Measurements from ENCODE around the gene ST3GAL3.

Gene ST3GAL3

DNA sequence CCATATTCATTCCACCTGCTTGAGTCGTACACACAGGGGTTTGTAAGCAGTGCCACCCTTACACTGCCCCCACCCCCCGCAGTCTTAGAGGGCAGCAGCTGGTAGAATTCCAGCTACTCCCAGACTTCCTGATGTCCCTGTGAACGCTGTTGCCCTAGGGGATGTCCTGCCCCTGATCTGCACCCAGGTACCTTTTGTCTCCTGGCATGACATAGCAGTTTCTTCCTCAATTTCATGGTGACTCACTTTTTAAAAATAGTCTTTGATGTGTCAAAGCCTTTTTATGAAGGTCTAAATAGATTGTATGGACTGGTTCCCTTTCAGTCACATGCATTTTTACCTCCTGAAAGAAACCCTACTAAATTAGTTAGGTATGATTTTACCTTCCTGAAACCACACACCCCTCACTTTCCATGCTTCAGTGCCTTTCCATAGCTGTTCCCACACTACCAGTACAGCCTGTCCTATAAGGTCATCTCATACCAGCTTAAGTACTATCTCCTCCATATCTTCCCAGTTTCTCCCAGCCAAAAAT is 76.4 kb downstream of the ST3GAL3 start:
- DNase-seq (ENCODE audit: extremely low read depth in 1 of 2, low read depth in 1 of 2) = no peak

DNA sequence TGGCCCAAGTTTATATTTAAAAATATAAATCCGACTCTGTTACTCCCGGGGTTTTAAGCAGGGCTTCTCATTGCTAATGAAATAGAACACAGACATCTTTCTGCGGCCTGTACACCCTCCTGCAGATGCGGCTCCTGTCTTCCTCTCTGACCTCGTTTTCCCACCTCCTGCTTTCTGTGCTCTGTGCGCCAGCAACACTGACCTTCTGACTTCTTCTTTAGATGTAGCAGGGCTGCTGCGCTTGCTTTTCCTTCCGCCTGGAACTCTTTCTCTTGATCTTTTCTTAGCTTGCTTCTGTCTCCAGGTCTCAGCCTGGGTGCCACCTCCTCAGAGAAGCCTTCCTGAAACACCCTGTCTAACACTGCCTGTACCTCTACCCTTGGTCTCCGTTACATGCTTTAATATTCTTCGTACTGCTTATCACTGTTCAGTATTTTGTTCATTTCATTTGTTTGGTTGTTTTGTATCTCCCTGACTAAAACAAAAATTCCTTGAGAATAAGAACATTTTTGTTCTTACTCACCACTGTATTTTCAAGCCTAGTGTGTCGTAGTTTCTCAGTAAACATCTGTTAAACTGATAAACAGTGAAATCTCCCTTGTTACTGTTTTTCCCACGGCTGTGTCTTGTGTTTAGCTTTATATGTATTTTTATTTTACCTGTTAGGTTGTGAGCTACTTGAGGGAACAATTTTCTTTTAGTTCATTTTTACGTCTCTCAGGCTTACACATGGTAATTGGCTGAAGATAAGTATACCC is 79.0 kb downstream of the ST3GAL3 start:
- no peak for DNase-seq (ENCODE audit: extremely low read depth in 1 of 2, low read depth in 1 of 2)

DNA sequence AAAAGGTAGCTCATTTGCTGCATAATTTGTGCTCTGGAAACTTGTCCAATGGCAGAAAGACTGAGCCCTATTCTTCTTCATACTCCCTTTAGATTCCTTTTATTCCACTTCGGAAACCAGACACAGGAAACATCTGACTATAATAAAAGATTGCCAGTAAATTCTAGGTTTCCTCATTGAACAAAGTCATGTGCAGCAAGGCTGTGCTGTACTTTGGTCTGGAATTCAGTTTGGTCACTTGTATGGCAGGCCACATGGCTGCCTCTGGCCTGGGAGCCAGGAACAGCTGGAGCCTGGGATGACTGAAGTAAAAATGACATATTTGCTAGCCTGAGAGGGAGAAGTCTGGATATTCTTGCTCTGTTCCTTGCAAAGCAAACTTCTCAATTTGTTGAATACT is 79.6 kb downstream of the ST3GAL3 start:
- DNase-seq (ENCODE audit: extremely low read depth in 1 of 2, low read depth in 1 of 2) = no peak

DNA sequence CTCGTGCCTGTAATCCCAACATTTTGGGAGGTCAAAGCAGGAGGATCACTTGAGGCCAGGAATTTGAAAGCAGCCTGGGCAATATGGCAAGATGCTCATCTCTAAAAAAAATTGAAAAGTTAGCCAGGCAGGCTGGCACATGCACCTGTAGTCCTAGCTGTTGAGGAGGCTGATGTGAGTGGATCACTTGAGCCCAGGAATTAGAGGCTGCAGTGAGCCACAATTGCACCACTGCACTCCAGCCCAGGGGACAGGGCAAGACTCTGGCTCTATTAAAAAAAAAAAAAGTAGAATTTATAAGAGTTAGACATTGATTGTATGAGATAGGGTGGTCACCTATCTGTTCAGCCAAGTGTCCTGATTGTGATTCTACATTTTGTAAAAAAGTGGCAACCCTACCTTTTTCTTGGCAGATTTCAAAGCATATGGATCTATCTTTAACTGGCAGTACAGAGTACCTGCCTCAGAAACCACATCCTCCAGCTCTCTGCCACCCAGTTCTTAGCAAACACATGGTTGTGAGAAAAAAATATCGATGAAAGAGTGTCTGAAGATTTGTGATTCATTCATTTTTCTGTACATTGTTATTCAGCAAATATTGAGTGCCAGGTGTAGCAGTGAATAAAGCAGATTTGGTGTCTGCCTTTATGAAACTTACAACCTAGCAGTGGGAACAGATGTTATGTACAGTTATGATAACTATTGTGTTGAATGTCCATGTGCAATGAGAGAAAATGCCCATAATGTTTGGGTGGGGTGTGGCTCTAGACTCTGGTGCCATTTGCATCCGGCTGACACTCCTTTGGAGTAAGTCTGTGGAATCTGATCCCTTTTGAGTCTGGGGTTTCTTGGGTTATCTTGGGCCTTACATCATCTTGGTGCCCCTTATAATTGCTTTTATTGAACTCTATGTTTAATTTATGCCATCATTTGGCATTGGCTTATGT is 82.5 kb downstream of the ST3GAL3 start:
- no peak for DNase-seq (ENCODE audit: extremely low read depth in 1 of 2, low read depth in 1 of 2)

DNA sequence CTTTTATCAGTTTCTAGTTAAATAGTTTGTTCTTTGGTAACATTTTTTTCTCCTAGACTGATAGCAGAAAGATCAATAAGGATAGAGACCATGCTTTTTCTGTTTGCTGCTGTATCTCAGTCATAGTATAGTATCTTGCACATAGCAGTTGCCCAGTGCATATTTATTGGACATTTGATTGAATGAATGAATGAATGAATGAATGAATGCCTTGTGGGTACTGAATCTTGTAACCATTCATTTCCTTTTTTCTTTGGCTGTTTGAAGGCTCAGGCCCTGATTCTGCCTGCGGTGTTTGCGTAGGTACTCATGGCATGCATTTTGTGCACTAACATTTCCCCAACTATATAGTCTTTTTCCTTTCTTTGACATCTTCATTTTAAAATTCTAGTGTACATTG is 83.9 kb downstream of the ST3GAL3 start:
- no peak for DNase-seq (ENCODE audit: extremely low read depth in 1 of 2, low read depth in 1 of 2)

DNA sequence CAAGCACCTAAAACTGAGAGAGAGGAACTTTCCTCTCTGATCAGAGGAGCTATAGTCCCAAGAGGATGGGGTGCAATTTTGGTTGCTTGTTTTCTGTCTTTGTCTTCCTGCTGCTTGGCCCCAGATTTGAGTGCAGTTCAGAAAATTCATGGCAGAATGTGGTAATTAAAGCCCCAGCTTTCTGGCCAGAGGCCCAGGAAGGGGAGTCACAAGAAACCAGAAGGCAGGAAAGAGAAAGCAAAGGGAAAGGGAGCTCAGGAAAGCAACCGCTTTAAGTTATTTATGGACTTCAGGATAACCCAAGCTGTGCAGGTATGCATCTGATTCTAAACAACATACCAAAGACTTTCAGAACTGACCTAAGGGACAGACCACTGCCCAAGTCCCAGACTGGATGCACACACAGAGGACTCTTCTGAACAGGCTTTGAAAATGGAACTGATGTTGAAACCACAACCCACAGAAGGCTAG is 88.8 kb downstream of the ST3GAL3 start:
- DNase-seq (ENCODE audit: extremely low read depth in 1 of 2, low read depth in 1 of 2) = no peak

DNA sequence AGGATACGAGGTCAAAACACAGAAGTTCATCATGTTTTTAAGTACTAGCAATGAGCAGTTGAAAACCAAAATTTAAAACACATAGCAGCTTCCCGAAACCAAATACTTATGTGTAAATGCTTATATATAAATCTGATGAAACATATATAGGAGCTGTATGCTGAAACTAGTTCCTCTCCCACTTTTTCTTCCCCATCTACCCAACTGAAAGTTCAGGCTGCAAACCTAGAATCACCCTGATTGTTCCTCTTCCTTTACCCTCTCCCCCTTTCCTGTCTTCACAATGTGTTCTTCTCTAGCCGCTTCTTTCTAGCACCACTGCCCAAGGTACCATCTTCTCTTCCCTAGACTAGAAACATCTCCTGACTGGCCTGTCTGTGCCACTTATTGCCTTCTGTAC is 90.6 kb downstream of the ST3GAL3 start:
- DNase-seq (ENCODE audit: extremely low read depth in 1 of 2, low read depth in 1 of 2) = no peak

DNA sequence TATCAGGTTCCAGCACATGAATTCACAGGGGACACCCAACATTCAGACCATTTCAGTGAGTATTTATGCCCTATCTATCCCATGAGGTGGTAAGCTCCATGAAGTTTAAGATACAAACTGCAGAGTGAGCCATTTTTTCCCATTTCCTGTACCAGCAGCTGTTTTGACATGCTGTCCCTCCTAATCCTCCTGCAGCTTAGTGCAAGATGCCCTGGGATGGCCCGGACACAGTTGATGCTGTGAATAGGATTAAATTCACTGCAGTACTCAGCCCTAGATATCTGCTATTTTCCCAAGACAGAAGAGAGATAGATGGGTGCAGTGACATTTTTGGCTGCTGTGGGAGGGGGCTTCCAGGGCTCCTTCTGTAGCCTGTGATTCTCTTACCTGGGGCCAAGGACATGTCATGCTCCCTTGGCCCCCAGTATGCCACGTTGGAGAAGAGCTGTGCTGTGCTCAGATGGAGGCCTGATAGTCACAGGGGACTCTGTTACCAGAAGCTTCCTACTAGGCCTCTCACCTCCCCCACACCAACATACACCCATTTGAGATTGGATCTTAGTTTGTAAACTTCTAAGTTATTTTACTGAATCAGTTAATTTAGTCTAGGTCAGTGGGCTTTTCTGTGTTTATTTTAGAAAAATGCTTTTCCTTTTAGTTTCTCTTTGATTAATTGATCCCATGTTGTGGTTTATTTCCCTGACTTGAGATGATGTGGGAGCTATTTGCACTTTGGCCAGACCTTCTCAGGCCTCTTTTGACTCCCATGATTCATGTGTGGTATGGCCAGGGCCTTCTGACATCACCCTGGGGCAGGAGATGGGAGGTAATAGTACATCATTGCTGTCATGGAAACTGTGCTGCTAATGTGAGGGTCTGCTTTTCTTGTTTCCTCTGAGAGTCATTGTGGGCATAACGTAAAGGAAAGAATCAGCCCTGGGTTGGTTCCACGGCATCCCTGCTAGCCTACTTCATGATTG is 92.6 kb downstream of the ST3GAL3 start:
- DNase-seq (ENCODE audit: extremely low read depth in 1 of 2, low read depth in 1 of 2) = no peak

DNA sequence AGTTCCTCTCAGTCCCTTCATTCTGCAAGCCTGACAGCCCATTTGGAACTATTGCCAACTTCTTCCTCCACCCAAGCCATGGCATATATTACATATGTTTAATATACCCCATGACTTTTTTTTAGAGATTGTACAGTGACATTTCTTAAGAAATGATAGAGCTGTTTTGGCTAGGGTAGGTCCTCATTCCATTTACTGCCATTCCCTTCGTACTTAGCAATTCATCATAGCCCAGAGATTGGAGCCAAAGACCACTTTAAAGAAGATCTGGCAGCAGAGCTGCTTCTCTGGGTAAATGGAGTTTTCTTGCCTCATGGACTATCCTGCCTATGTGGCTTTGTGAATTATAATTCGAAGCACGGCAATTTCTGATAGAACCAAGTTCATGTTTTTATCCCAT is 93.4 kb downstream of the ST3GAL3 start:
- DNase-seq (ENCODE audit: extremely low read depth in 1 of 2, low read depth in 1 of 2) = no peak

DNA sequence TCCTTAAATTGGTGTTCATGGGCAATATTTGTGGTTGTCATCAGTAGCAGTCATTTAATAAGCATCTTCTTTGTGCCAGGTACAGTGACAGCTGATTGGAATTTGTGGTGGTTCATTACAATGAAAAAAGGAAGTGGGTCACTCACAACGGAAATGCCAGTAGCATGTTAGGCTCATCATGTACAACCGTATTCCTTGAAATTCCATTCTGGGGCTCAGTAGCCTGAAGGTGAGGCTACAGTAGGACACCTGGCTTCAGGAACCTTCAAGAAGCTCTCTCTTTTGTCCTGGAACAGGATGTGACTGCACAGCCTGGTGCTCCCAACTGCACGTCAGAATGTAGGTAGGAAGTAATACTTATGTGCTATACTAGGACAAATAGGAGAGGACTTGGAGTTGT is 93.9 kb downstream of the ST3GAL3 start:
- no peak for DNase-seq (ENCODE audit: extremely low read depth in 1 of 2, low read depth in 1 of 2)

DNA sequence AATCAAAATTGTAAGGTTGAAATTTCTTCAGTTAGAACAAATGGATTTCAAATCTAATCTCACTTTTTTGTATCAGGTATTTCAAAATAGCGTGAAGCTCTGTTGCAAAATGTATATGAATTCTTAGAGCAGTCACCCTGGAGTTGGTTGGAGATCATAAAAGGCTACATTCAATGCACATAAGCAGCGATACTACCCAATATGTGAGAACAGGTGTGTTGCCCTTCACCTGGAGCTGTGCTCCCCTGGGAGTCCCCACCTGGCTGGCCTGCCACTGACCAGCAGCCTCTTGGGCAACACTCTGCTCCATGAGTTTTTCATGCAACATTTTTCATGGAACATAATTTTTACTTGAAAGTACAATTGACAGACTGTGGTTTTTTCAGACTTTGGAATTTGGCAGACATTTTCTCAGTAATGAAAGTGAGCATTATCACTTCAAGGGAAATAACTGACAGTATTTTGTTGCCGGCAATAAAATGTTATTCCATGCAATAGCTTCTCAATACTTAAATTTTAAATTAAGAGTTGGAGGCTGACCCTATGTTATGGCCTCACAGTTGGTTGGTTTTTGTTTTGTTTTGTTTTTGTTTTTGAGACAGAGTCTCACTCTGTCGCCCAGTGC is 95.1 kb downstream of the ST3GAL3 start:
- DNase-seq (ENCODE audit: extremely low read depth in 1 of 2, low read depth in 1 of 2) = no peak

DNA sequence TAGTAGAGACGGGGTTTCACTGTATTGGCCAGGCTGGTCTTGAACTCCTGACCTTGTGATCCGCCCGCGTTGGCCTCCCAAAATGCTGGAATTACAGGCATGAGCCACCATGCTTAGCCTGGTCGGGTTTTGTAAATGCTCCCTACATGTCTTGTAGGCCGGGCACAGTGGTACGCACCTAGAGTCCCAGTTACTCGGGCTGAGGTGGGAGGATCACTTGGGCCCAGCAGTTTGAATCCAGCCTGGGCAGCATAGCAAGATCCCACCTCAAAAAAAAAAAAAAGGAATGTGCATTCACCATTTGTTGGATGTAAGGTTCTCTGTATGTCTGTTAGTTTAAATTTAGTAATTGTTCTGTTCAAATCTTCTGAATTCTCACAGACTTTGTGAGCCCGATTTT is 95.8 kb downstream of the ST3GAL3 start:
- no peak for DNase-seq (ENCODE audit: extremely low read depth in 1 of 2, low read depth in 1 of 2)

DNA sequence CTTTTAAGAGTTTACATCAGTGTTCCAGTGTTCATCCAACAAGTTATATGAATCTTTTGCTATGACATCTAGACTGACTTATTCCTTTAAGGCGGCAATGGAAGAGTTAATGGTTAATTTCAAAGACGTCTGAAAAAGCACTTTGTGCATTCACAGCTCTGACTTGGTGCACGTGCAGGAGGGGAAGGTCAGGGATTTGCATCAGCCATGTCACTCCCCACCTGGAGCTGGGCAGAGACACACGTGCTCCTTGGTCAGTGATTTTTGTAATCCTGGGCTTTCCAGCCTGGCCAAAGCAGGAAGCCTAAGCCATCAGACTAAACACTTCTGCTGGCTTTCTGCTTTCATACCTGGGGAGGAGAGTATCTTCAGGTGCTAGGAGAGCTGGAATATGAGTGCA is 96.3 kb downstream of the ST3GAL3 start:
- no peak for DNase-seq (ENCODE audit: extremely low read depth in 1 of 2, low read depth in 1 of 2)

DNA sequence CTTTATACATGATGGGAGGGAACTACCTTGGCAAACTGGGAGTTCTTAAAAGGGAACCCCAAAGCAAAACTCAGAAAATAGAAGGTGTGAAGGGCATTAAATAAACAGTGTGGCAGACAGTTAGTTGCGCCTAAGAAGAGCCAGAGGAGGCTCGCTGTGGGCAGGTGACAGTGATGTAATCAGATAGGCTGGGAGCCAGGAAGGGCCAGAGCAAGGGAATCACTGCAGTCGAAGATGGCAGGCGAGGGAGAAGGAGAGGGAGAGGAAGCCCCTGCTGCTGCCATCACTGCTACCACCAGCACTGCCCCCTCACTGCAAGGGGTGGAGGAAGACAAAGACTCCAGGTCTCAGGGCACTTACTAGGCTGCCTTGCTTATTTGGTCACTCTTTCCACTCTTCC is 97.2 kb downstream of the ST3GAL3 start:
- no peak for DNase-seq (ENCODE audit: extremely low read depth in 1 of 2, low read depth in 1 of 2)

DNA sequence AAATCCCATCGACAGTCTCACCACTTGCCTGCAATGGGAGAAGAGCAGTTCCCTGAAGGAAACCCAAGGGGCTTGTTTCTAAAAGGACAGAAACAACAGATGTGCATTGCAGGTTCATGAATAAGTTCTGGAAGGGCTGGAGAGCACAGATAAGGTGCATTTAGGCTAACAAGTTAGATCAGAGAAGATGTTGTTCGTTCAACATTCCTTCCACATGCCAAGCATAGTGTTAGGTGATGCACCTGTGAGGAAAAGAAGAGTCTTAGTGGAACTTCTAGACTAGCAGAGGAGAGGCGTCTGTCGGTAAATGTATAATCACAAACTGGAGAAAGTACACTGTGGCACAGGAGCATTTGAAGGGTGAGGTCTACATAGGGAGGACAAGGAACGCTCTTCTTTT is 98.0 kb downstream of the ST3GAL3 start:
- no peak for DNase-seq (ENCODE audit: extremely low read depth in 1 of 2, low read depth in 1 of 2)

DNA sequence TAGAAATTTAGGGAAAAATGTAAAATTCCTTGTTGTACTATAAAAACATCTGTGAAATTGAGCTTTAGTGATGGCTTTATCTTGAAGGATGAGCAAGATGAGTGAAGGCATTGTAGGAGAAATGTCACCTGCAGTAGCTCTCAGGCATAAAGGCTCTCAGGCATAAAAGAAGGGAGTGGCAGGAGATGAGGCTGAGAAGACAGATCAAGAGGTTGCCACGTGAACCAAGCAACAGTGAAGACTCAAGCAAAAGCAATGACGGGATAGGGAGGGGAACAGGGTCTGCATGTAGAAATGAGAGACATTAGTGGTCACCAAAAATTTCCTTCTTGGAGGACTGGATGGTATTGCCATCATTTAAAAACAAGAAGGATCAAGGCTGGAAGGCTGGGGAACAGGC is 98.8 kb downstream of the ST3GAL3 start:
- DNase-seq (ENCODE audit: extremely low read depth in 1 of 2, low read depth in 1 of 2) = no peak

DNA sequence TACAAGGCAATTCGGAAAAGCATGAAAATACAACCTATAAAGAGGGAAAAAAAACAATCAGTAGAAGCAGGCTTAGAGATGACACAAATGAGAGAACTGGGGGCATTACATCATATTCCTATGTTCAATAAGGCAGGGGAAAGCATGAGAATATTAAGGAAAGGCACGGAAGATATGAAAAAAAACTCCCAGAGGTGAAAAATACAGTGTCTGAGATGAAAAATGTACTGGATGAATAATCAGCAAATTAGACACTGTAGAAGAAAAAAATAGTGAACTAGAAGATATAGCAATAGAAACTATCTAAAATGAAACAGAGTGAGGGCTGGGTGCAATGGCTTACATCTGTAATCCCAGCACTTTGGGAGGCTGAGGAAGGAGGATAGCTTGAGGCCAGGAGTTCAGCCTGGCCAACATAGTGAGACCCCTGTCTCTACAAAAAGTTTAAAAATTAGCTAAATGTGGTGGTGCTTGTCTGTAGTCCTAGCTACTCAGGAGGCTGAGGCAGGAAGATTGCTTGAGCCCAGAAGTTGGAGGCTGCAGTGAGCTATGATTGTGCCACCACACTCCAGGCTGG is 101.8 kb downstream of the ST3GAL3 start:
- no peak for DNase-seq (ENCODE audit: extremely low read depth in 1 of 2, low read depth in 1 of 2)

DNA sequence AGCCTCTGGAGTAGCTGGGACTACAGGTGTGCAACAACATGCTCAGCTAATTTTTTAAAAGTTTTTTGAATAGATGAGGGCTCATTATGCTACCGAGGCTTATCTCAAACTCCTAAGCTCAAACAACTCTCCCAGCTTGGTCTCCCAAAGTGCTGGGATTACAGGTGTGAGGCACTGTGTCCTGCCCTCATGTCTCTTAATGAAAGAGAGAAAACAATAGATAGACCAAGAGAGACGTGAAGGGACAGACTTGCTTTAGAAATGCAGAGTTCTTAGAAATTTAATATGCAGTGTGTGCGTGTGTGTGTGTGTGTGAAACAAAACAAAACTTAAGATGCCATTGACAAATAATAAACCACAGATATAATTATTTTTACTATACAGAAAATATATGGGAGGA is 105.2 kb downstream of the ST3GAL3 start:
- DNase-seq (ENCODE audit: extremely low read depth in 1 of 2, low read depth in 1 of 2) = no peak

DNA sequence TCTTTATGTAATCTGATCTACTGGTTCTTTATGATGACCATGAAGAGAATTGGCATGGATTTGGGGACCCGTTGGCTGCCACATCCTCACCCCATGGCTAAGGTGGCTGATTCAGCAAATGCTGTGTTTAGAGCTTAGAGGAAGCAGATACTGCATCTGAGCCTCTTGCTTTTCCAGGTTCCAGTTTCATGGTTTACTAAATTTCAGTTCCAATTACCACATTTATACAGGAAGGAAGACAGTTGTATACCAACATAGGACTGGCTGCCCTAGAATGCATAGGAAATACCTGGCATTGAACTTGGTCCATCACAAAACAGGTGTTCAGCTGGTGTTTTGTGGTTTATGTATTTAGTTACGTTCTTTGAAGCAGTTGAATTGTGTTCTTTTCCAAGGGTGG is 107.1 kb downstream of the ST3GAL3 start:
- DNase-seq (ENCODE audit: extremely low read depth in 1 of 2, low read depth in 1 of 2) = no peak
